AG04449 (cell line): ENCODE results near the gene RNF2.
"Not testable (repeated sequence)": the region's sequence is repeated elsewhere in the genome, so short reads cannot be mapped to it uniquely, and the experiment has no call there.

Experiments used
- CTCF ChIA-PET: fragments of 350-600 bp; formaldehyde crosslinking; extraction: SDS; loops from one replicate; lab custom pipeline; 2021; ENCODE audit warnings: antibody characterized with exemption; lab: Yijun Ruan, JAX
- POLR2A ChIA-PET: fragments of 400-600, 350-600 bp; formaldehyde crosslinking; extraction: SDS; loops from one replicate; lab custom pipeline; 2020; ENCODE audit warnings: antibody characterized with exemption, inconsistent platforms; lab: Yijun Ruan, JAX
- DNase-seq: peaks from one replicate; pipeline ENCODE4 v3.0.0-alpha.2; 2010; ENCODE audit warnings: low read depth, low spot score
- H3K4me3 ChIP-seq: 2 replicates; pipeline ENCODE4 v1.5.1; 2011; ENCODE audit warnings: low read depth, mild to moderate bottlenecking, control low read depth, low read length
- TF ChIP-seq, protein P1 (sequence below): IDR thresholded peaks from one replicate; pipeline ENCODE4 v1.5.1; 2011; ENCODE audit warnings: mild to moderate bottlenecking, moderate library complexity, low read length, control low read depth, inconsistent platforms; ENCODE audit not compliant: insufficient read depth; ENCODE audit errors: missing control alignments

Gene RNF2

GRCh38 chr1:185058110-185058509 lies 12.8 kb downstream of the RNF2 start:
- POLR2A ChIA-PET = no interaction called here
- CTCF ChIA-PET = interaction anchor here (2.0 kb wide), 1 partner anchor 12 kb away, joined by 7 read pairs; no protein-coding TSS in a partner anchor
- DNase-seq = no peak
- TF ChIP-seq, protein P1, sequence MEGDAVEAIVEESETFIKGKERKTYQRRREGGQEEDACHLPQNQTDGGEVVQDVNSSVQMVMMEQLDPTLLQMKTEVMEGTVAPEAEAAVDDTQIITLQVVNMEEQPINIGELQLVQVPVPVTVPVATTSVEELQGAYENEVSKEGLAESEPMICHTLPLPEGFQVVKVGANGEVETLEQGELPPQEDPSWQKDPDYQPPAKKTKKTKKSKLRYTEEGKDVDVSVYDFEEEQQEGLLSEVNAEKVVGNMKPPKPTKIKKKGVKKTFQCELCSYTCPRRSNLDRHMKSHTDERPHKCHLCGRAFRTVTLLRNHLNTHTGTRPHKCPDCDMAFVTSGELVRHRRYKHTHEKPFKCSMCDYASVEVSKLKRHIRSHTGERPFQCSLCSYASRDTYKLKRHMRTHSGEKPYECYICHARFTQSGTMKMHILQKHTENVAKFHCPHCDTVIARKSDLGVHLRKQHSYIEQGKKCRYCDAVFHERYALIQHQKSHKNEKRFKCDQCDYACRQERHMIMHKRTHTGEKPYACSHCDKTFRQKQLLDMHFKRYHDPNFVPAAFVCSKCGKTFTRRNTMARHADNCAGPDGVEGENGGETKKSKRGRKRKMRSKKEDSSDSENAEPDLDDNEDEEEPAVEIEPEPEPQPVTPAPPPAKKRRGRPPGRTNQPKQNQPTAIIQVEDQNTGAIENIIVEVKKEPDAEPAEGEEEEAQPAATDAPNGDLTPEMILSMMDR = no peak
- no peak overlapping the region for H3K4me3 ChIP-seq

DNA sequence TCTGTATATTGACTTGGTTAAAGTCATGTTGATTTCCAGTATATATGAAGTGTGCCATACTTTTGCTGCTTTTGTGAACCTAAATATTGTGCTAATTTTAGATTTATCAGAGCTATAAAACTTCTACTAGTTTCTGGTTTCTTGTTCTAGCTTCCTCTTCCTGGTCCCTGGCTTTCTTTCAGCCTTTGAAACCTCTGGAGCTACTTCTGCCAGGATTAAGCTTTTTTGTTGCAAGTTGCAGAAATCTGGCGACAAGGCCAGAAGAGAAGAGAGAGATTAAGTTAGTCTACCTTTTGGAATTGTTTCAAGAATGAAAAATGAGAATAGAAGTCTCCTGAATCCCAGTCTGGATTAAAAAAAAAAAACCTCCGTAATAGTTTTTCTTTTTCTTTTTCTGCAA lies 13.5 kb downstream of the RNF2 start:
- DNase-seq = no peak
- no peak overlapping the region for H3K4me3 ChIP-seq
- TF ChIP-seq, protein P1 = no peak
- POLR2A ChIA-PET = no interaction called here
- CTCF ChIA-PET = interaction anchor here (2.0 kb wide), 1 partner anchor 13 kb away, joined by 7 read pairs; no protein-coding TSS in a partner anchor

DNA sequence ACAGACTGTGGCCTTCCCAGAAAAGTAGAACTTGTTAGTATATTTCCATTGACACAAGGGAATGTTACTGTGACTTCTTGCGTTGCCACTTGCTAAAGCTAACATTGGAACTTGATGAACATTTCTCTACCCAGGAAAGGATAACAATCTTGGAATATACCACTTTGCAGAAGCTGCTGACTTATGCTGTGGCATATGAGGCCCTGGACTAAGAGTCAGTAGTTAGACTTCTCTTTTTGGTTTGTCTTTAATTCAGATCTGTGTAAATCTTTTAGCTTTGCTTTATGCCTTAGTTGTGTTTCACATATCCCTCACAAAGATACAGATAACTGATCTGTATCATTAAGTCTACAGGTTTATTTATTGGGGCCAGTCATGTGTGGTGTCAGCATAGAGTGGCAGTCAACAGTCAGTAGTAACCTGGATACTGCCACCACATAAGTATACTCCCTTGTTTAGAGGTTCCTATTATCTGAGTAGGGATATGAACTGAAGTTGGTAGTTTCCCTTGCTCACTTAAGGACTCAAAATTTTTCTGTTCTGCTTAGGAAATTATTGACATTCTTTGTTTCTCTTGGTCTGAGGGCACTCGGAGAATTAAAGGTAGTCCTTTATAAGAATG lies 14.7 kb downstream of the RNF2 start:
- no peak overlapping the region for H3K4me3 ChIP-seq
- TF ChIP-seq, protein P1 = no peak
- no peak for DNase-seq
- ChIA-PET POLR2A (interaction anchor here (0.6 kb wide), 1 partner anchor 246 kb away, joined by 3 read pairs; no protein-coding TSS in a partner anchor), CTCF (no interaction called here)

GRCh38 chr1:185062710-185063370 lies 17.5 kb downstream of the RNF2 start:
- H3K4me3 ChIP-seq = no peak overlapping the region
- POLR2A ChIA-PET = no interaction called here
- DNase-seq = no peak
- TF ChIP-seq, protein P1 = no peak
- CTCF ChIA-PET = no interaction called here

DNA sequence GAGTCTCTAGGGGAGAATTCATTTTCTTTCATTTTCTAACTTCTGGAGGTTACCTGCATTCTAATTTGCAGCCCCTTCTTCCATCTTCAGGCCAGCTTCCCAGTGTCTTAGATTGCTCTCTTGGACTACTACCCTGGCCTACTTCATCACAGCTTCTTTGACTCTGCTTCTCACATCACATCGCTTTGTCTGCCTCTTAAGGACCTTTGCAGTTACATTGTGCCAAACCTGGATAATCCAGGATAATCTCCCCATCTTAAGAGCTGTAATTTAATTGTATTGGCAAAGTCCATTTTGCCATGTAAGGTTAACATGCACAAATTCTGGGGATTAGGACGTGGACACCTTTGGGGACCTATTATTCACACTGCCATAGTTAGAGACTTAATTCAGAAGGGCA lies 18.4 kb downstream of the RNF2 start:
- POLR2A ChIA-PET = no interaction called here
- DNase-seq = no peak
- CTCF ChIA-PET = no interaction called here
- H3K4me3 ChIP-seq = no peak overlapping the region
- TF ChIP-seq, protein P1 = no peak

DNA sequence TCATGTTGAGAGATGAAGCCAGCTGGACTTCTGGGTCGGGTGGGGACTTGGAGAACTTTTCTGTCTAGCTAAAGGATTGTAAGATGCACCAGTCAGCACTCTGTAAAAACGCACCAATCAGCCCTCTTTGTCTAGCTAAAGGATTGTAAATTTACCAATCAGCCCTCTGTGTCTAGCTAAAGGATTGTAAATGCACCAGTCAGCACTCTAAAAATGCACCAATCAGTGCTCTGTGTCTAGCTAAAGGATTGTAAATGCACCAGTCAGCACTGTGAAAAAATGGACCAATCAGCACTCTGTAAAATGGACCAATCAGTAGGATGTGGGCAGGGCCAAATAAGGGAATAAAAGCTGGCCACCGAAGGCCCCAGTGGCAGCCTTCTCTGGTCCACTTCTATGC lies 19.6 kb downstream of the RNF2 start:
- POLR2A ChIA-PET, DNase-seq, H3K4me3 ChIP-seq: not testable (repeated sequence)
- CTCF ChIA-PET = interaction anchor here (0.7 to 1.1 kb wide), 2 partner anchors 105 to 260 kb away, joined by 3 to 4 read pairs; no protein-coding TSS in a partner anchor
